A549 (cell line): ENCODE data around the gene FARSB. TPM values are rescaled to one million over a fixed set of nuclear protein-coding genes. Genes with fewer than 3 reads are reported as not detected.

ENCODE experiments used
- ATAC-seq, 2 experiments: fragments of 200-7000 bp in 1 of 2; fragments of >200 bp in 1 of 2; cut with Nextera tagmentation in 1 of 2; cut with Tn5 transposase in 1 of 2; 3 replicates each; pipeline versions ENCODE4 v1.8.0 to v1.9.1; 2018 to 2020; ENCODE audit warnings: mild to moderate bottlenecking in 1 of 2, moderate library complexity in 1 of 2
- CTCF ChIA-PET: fragments of 300-600 bp; sonication (Branson Sonifier 250); formaldehyde crosslinking; extraction: SDS; loops from one replicate; lab custom pipeline; 2021; ENCODE audit warnings: antibody characterized with exemption, inconsistent platforms; lab: Yijun Ruan, JAX
- POLR2A ChIA-PET: fragments of 350-600 bp; formaldehyde crosslinking; extraction: SDS; loops from one replicate; lab custom pipeline; 2021; ENCODE audit warnings: antibody characterized with exemption, inconsistent platforms; lab: Yijun Ruan, JAX
- DNase-seq, 2 experiments: peaks; one replicate each; pipeline versions ENCODE4 v3.0.0 to v3.0.0-alpha.2; 2011 to 2016; ENCODE audit warnings: low read depth in 1 of 2, low spot score in 1 of 2
- FAIRE-seq: peaks from 2 replicates; lab custom pipeline; 2011; peaks lifted over from hg19 to GRCh38; lab: Jason Lieb, UNC
- H3K27ac ChIP-seq, 2 experiments: fragments of >200 bp; sonication (Bioruptor Twin); formaldehyde crosslinking; 3 replicates each; pipeline ENCODE4 v1.5.1; 2016 to 2017
- H3K4me1 ChIP-seq: fragments of >200 bp; sonication (Bioruptor Twin); formaldehyde crosslinking; 3 replicates; pipeline ENCODE4 v1.6.1; 2016
- H3K4me2 ChIP-seq: fragments of >200 bp; sonication (Bioruptor Twin); formaldehyde crosslinking; 3 replicates; pipeline ENCODE4 v1.6.1; 2016
- H3K4me3 ChIP-seq: fragments of >200 bp; sonication (Bioruptor Twin); formaldehyde crosslinking; 3 replicates; pipeline ENCODE4 v1.5.1; 2016
- H3K9me3 ChIP-seq: fragments of >200 bp; sonication (Bioruptor Twin); formaldehyde crosslinking; 3 replicates; pipeline ENCODE4 v1.6.1; 2016
- BHLHE40 ChIP-seq: IDR thresholded peaks from 2 replicates; pipeline ENCODE4 v1.6.1; 2012; ENCODE audit warnings: low read depth, low read length, inconsistent platforms
- CBX2 ChIP-seq: fragments of 200-600 bp; sonication (generic); IDR thresholded peaks from 2 replicates; pipeline ENCODE4 v1.6.1; 2016; ENCODE audit warnings: low read depth, mild to moderate bottlenecking, borderline replicate concordance
- CBX8 ChIP-seq: fragments of 200-600 bp; sonication (generic); IDR thresholded peaks from 2 replicates; pipeline ENCODE4 v1.6.1; 2016
- CHD2 ChIP-seq: fragments of 150-350 bp; IDR thresholded peaks from 2 replicates; pipeline ENCODE4 v1.6.1; 2014; ENCODE audit warnings: low read length; ENCODE audit not compliant: partially characterized antibody
- CHD4 ChIP-seq: fragments of 200-600 bp; sonication (generic); IDR thresholded peaks from 2 replicates; pipeline ENCODE4 v1.6.1; 2016; ENCODE audit warnings: antibody characterized with exemption, mild to moderate bottlenecking, borderline replicate concordance
- EHF ChIP-seq: fragments of 250-450 bp; sonication (Bioruptor Pico); IDR thresholded peaks from 2 replicates; pipeline ENCODE4 v1.5.0; 2020; ENCODE audit warnings: mild to moderate bottlenecking
- EP300 ChIP-seq, 2 experiments: fragments of >200 bp; sonication (Bioruptor Twin); formaldehyde crosslinking; IDR thresholded peaks; 2 replicates in 1 of 2; 3 replicates in 1 of 2; pipeline ENCODE4 v1.6.1; 2016 to 2017
- FOSB ChIP-seq: fragments of 250-450 bp; sonication (Bioruptor Pico); IDR thresholded peaks from 2 replicates; pipeline ENCODE4 v1.5.0; 2020; ENCODE audit warnings: mild to moderate bottlenecking, moderate library complexity
- FOXS1 ChIP-seq: fragments of 250-450 bp; sonication (Bioruptor Pico); IDR thresholded peaks from 2 replicates; pipeline ENCODE4 v1.5.0; 2020; ENCODE audit warnings: mild to moderate bottlenecking, moderate library complexity
- HEYL ChIP-seq: fragments of 250-450 bp; sonication (Bioruptor Pico); IDR thresholded peaks from 2 replicates; pipeline ENCODE4 v1.8.0; 2021; ENCODE audit warnings: mild to moderate bottlenecking, moderate library complexity
- HOXA7 ChIP-seq: fragments of 250-450 bp; sonication (Bioruptor Pico); IDR thresholded peaks from 2 replicates; pipeline ENCODE4 v1.5.0; 2020; ENCODE audit warnings: mild to moderate bottlenecking, moderate library complexity
- JUN ChIP-seq, 2 experiments: fragments of >200 bp; sonication (Bioruptor Twin); formaldehyde crosslinking; IDR thresholded peaks; 2 replicates in 1 of 2; 3 replicates in 1 of 2; pipeline ENCODE4 v1.6.1; 2016 to 2017
- KDM1A ChIP-seq: fragments of 200-600 bp; sonication (generic); IDR thresholded peaks from 2 replicates; pipeline ENCODE4 v1.6.1; 2016; ENCODE audit warnings: low read depth, mild to moderate bottlenecking
- KDM5A ChIP-seq: fragments of 200-600 bp; sonication (generic); IDR thresholded peaks from 2 replicates; pipeline ENCODE4 v1.6.1; 2016; ENCODE audit warnings: antibody characterized with exemption, mild to moderate bottlenecking
- MAFK ChIP-seq: fragments of 450-650 bp; IDR thresholded peaks from 2 replicates; pipeline ENCODE4 v1.6.1; 2014; ENCODE audit not compliant: partially characterized antibody
- MAZ ChIP-seq: fragments of 150-350 bp; IDR thresholded peaks from 2 replicates; pipeline ENCODE4 v1.6.1; 2014; ENCODE audit warnings: antibody characterized with exemption, low read depth, low read length, borderline replicate concordance
- MYC ChIP-seq: IDR thresholded peaks from 2 replicates; pipeline ENCODE4 v1.6.1; 2012; ENCODE audit warnings: mild to moderate bottlenecking, inconsistent platforms, low read length, improper control_type of control experiment, borderline replicate concordance
- NPAS2 ChIP-seq: fragments of 250-450 bp; sonication (Bioruptor Pico); IDR thresholded peaks from 2 replicates; pipeline ENCODE4 v1.8.0; 2022; ENCODE audit warnings: mild to moderate bottlenecking, moderate library complexity, borderline replicate concordance
- PBX3 ChIP-seq: IDR thresholded peaks from 2 replicates; pipeline ENCODE4 v1.6.1; 2012
- PHF8 ChIP-seq: fragments of 200-600 bp; sonication (generic); IDR thresholded peaks from 2 replicates; pipeline ENCODE4 v1.6.1; 2016; ENCODE audit warnings: low read depth, mild to moderate bottlenecking, antibody characterized with exemption, moderate library complexity, borderline replicate concordance
- POLR2AphosphoS2 ChIP-seq: conservative IDR thresholded peaks from 2 replicates; pipeline ENCODE4 v1.6.1; 2012; ENCODE audit warnings: low read length, improper control_type of control experiment, inconsistent platforms
- RAD21 ChIP-seq, 2 experiments: fragments of >200 bp in 1 of 2; sonication (Bioruptor Twin) in 1 of 2; formaldehyde crosslinking in 1 of 2; IDR thresholded peaks in 1 of 2; conservative IDR thresholded peaks in 1 of 2; 2 replicates in 1 of 2; 3 replicates in 1 of 2; pipeline ENCODE4 v1.6.1; 2012 to 2018; ENCODE audit warnings: inconsistent platforms in 1 of 2
- RARB ChIP-seq: fragments of 250-450 bp; sonication (Bioruptor Pico); IDR thresholded peaks from 2 replicates; pipeline ENCODE4 v1.8.0; 2021; ENCODE audit warnings: mild to moderate bottlenecking, moderate library complexity
- REST ChIP-seq: fragments of 200-600 bp; sonication (generic); IDR thresholded peaks from 2 replicates; pipeline ENCODE4 v1.6.1; 2016; ENCODE audit warnings: antibody characterized with exemption, mild to moderate bottlenecking, moderate library complexity
- SREBF2 ChIP-seq: fragments of 450-650 bp; IDR thresholded peaks from 2 replicates; pipeline ENCODE4 v1.6.1; 2014; ENCODE audit warnings: mild to moderate bottlenecking, moderate library complexity
- TFCP2L1 ChIP-seq: fragments of 250-450 bp; sonication (Bioruptor Pico); IDR thresholded peaks from 2 replicates; pipeline ENCODE4 v1.5.0; 2021; ENCODE audit warnings: mild to moderate bottlenecking
- TP53 ChIP-seq: fragments of 250-450 bp; sonication (Bioruptor Pico); IDR thresholded peaks from 2 replicates; pipeline ENCODE4 v1.5.0; 2021; ENCODE audit warnings: mild to moderate bottlenecking, moderate library complexity
- ZC3H11A ChIP-seq: fragments of 450-650 bp; IDR thresholded peaks from 2 replicates; pipeline ENCODE4 v1.6.1; 2014; ENCODE audit warnings: antibody characterized with exemption, mild to moderate bottlenecking
- ZSCAN20 ChIP-seq: fragments of 250-450 bp; sonication (Bioruptor Pico); IDR thresholded peaks from 2 replicates; pipeline ENCODE4 v1.8.0; 2022; ENCODE audit warnings: mild to moderate bottlenecking, moderate library complexity
- WGBS: methylation state at CpG from one replicate; pipeline ENCODE4 v1.1.6; 2017; ENCODE audit errors: missing lambda C conversion rate; 5-methylcytosine and 5-hydroxymethylcytosine counted together
- polyA plus RNA-seq, 4 experiments: library from polyadenylated mRNA; depleted of rRNA in 3 of 4; stranded (reverse); fragments of >200 nt; fragmentation: RNase III in 1 of 4; extraction: RNeasy Plus Mini Kit Qiagen cat#74134 plus additional on column Dnase treatment in 1 of 4; gene quantifications; 2 replicates in 3 of 4; 3 replicates in 1 of 4; pipeline ENCODE4 v1.2.3, GENCODE V29; 2011 to 2017

FARSB gene
- polyA plus RNA-seq, 2 of the 4 experiments (the other 2 are of a cell fraction): 41.0 to 77.4 TPM

GRCh38 chr2:222568865-222569264 is 87.0 kb downstream of the FARSB start:
- 76% methylated on average over 4 of the region's 4 CpGs for WGBS
- no peak for TF ChIP-seq BHLHE40
- TF ChIP-seq FOXS1: no peak
- TF ChIP-seq HOXA7 (CRISPR knock-in tag): no peak
- no peak for TF ChIP-seq REST
- TF ChIP-seq EHF (CRISPR knock-in tag): no peak
- no peak for TF ChIP-seq ZC3H11A
- TF ChIP-seq PHF8: no peak
- no peak for TF ChIP-seq MYC
- TF ChIP-seq RAD21 (conservative IDR thresholded peaks at IDR 0.05 in 1 of 2, IDR thresholded peaks at IDR 0.05 in 1 of 2): no peak
- no peak for TF ChIP-seq CHD4
- no peak for TF ChIP-seq CBX8
- no peak for TF ChIP-seq PBX3
- no peak for TF ChIP-seq HEYL (CRISPR knock-in tag)
- TF ChIP-seq ZSCAN20 (CRISPR knock-in tag): no peak
- no peak for TF ChIP-seq TP53
- no peak for TF ChIP-seq KDM1A
- no peak for TF ChIP-seq CHD2
- TF ChIP-seq TFCP2L1: no peak
- TF ChIP-seq FOSB (CRISPR knock-in tag): no peak
- TF ChIP-seq, all 56 proteins: peak for 0
- peaks cover 20% of the 10 kb centered on the region for H3K4me1 ChIP-seq

GRCh38 chr2:222566229-222566628 is 89.7 kb downstream of the FARSB start:
- H3K4me3 ChIP-seq: no peak overlapping the region
- WGBS: 98% methylated on average over 6 of the region's 6 CpGs
- CTCF ChIA-PET: no interaction called here
- 0 out of 3 replicates have a peak, but pooled peaks cover 4% of the 10 kb centered on the region for H3K4me1 ChIP-seq
- H3K4me2 ChIP-seq: no peak overlapping the region
- POLR2A ChIA-PET: no interaction called here
- H3K9me3 ChIP-seq: no peaks in the 10 kb centered on the region
- no peak for ATAC-seq
- no peak overlapping the region for H3K27ac ChIP-seq
- no peak for DNase-seq
- FAIRE-seq: no peak
- no peak for TF ChIP-seq NPAS2
- TF ChIP-seq SREBF2: no peak
- TF ChIP-seq HOXA7 (CRISPR knock-in tag): no peak

More at GRCh38 chr2:222568865-222569264, 87.0 kb downstream of the FARSB start:
- Histone ChIP-seq H3K9me3 (no peaks in the 10 kb centered on the region), H3K4me3 (no peak overlapping the region), H3K4me2 (no peak overlapping the region), H3K27ac (no peak overlapping the region)
- ChIA-PET CTCF (no interaction called here), POLR2A (no interaction called here)
- no peak for ATAC-seq
- no peak for DNase-seq
- no peak for FAIRE-seq

- WGBS: 96% methylated on average over 6 of the region's 6 CpGs
- no peak for FAIRE-seq
- H3K27ac ChIP-seq: no peak overlapping the region
- no peaks in the 10 kb centered on the region for H3K4me1 ChIP-seq
- no peak for DNase-seq
- ChIA-PET CTCF (interaction anchor here (1.3 kb wide), 1 partner anchor 246 kb away, joined by 5 read pairs; no protein-coding TSS in a partner anchor), POLR2A (no interaction called here)
- no peak overlapping the region for H3K4me3 ChIP-seq
- H3K9me3 ChIP-seq: no peaks in the 10 kb centered on the region
- ATAC-seq: no peak
- no peak overlapping the region for H3K4me2 ChIP-seq
- TF ChIP-seq REST (no peak), JUN (IDR thresholded peaks at IDR 0.05) (no peak), NPAS2 (no peak), CBX2 (no peak), CHD4 (no peak), EP300 (IDR thresholded peaks at IDR 0.05) (no peak), HOXA7 (CRISPR knock-in tag) (no peak), FOXS1 (no peak), POLR2AphosphoS2 (no peak), KDM5A (no peak), RARB (CRISPR knock-in tag) (no peak), MAFK (no peak), MAZ (no peak)
These were observed 92.0 kb downstream of the FARSB start for GRCh38 chr2:222563936-222564335.
